ENCODE measurements around the gene BAZ2A. TPM values are rescaled to one million over a fixed set of nuclear protein-coding genes. Genes with fewer than 3 reads are reported as not detected.
"Not testable (repeated sequence)": the region's sequence is repeated elsewhere in the genome, so short reads cannot be mapped to it uniquely, and the experiment has no call there.

Gene BAZ2A
- total and polyA plus RNA-seq, 2 experiments from 2014 or later, result 109 to 111 TPM

DNA sequence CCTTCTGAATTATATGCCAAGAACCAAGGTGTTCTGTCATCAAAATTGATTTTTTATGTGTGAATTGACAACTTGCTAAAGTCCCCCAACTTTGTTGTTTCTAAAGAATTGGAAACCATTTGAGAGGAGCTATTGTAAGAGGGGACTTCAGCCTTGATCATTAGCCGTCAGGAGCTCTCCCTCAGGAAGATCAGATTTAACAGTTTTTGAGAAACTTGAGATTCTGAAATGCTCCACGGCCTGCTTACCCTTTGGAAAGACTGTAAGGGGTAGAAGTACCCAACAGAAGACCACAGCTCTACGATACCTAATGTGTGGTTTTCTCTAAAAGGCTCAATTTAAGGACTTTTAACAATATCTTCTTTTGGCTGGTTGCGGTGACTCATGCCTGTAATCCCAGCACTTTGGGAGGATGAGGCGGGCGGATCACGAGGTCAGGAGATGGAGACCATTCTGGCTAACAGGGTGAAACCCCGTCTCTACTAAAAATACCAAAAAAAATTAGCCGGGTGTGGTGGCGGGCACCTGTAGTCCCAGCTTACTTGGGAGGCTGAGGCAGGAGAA lies 51.1 kb downstream of the BAZ2A start:
- H3K4me1 ChIP-seq (ENCODE audit: insufficient read depth), result peaks cover 12% of the 10 kb centered on the region; the same call in 1 of the 2 replicates
- H3K4me2 ChIP-seq, result no peak overlapping the region
- no peak for TF ChIP-seq POLR2AphosphoS5 (IDR thresholded peaks at IDR 0.05; ENCODE audit: low read depth)
- TF ChIP-seq STAT1 (IDR thresholded peaks at IDR 0.05; ENCODE audit: unreplicated experiment), result no peak
- TF ChIP-seq JUNB (IDR thresholded peaks at IDR 0.05; ENCODE audit: unreplicated experiment), result no peak
- H4K20me1 ChIP-seq (replicated peaks; ENCODE audit: insufficient read depth), result no peaks in the 10 kb centered on the region
- Mint-ChIP-seq H3K4me3 (no peak overlapping the region), H3K27ac (no peak overlapping the region), H3K36me3 (ENCODE audit: low read depth) (no peaks in the 10 kb centered on the region), H3K27me3 (ENCODE audit: insufficient read depth, low read depth, poor library complexity) (no peaks in the 10 kb centered on the region), H3K9me3 (no peaks in the 10 kb centered on the region), H3K4me1 (peaks cover 5% of the 10 kb centered on the region; the same call in 1 of the 3 replicates)
- H3K27me3 ChIP-seq (ENCODE audit: insufficient read depth), result no peaks in the 10 kb centered on the region
- no peaks in the 10 kb centered on the region for H3K79me2 ChIP-seq (replicated peaks; ENCODE audit: insufficient read depth)
- H2AFZ ChIP-seq, result no peak overlapping the region
- DNase-seq (ENCODE audit: low spot score) (no peak), ATAC-seq (no peak)
- H3K4me3 ChIP-seq, result no peak overlapping the region
- H3K36me3 ChIP-seq (ENCODE audit: insufficient read depth), result no peaks in the 10 kb centered on the region; the same call in 1 of the 2 replicates
- no peak overlapping the region for H3K27ac ChIP-seq (ENCODE audit: low read depth)
- 0 out of 2 replicates have a peak, but pooled peaks cover 3% of the 10 kb centered on the region for H3F3A ChIP-seq (replicated peaks; ENCODE audit: low read depth)
- H3K9me2 ChIP-seq (ENCODE audit: insufficient read depth), result no peaks in the 10 kb centered on the region

- not testable (repeated sequence) for H3K79me2 ChIP-seq (replicated peaks; ENCODE audit: insufficient read depth); H3K36me3 Mint-ChIP-seq (ENCODE audit: low read depth); H3K27me3 Mint-ChIP-seq (ENCODE audit: insufficient read depth, low read depth, poor library complexity); H3K27me3 ChIP-seq (ENCODE audit: insufficient read depth); H3K9me3 Mint-ChIP-seq; DNase-seq (ENCODE audit: low spot score); H3K4me2 ChIP-seq; H3K36me3 ChIP-seq (ENCODE audit: insufficient read depth); H3K4me3 Mint-ChIP-seq; H2AFZ ChIP-seq; H3K9me2 ChIP-seq (ENCODE audit: insufficient read depth); H3F3A ChIP-seq (replicated peaks; ENCODE audit: low read depth); ATAC-seq; H3K4me1 Mint-ChIP-seq; H3K27ac Mint-ChIP-seq; H3K4me3 ChIP-seq; H4K20me1 ChIP-seq (replicated peaks; ENCODE audit: insufficient read depth); H3K27ac ChIP-seq (ENCODE audit: low read depth)
- peaks cover 11% of the 10 kb centered on the region; the same call in 1 of the 2 replicates for H3K4me1 ChIP-seq (ENCODE audit: insufficient read depth)
Measured at GRCh38 chr12:56577248-56577647, 52.9 kb downstream of the BAZ2A start.

GRCh38 chr12:56574210-56574609 lies 55.9 kb downstream of the BAZ2A start:
- DNase-seq (ENCODE audit: low spot score), result no peak
- TF ChIP-seq ZNF114 (CRISPR knock-in tag; IDR thresholded peaks at IDR 0.05) (no peak), JUNB (IDR thresholded peaks at IDR 0.05; ENCODE audit: unreplicated experiment) (no peak), EZH2 (IDR thresholded peaks at IDR 0.05; ENCODE audit: low read depth, unreplicated experiment) (no peak), CTCF (conservative IDR thresholded peaks at IDR 0.05; ENCODE audit: low read depth in 2 of 2) (no peak), STAT1 (IDR thresholded peaks at IDR 0.05; ENCODE audit: unreplicated experiment) (no peak), POLR2AphosphoS5 (IDR thresholded peaks at IDR 0.05; ENCODE audit: low read depth) (no peak), NANOG (IDR thresholded peaks at IDR 0.05; ENCODE audit: borderline replicate concordance) (no peak), ZNF331 (CRISPR knock-in tag; IDR thresholded peaks at IDR 0.05; ENCODE audit: low read depth) (no peak), CREB1 (CRISPR knock-in tag; IDR thresholded peaks at IDR 0.05; ENCODE audit: low read depth) (no peak)

More at GRCh38 chr12:56574210-56574609, 55.9 kb downstream of the BAZ2A start:
- no peak overlapping the region for H3K4me3 ChIP-seq
- H3K36me3 ChIP-seq (ENCODE audit: insufficient read depth), result no peaks in the 10 kb centered on the region; the same call in none of the 2 replicates
- no peaks in the 10 kb centered on the region for H4K20me1 ChIP-seq (replicated peaks; ENCODE audit: insufficient read depth)
- no peaks in the 10 kb centered on the region for H3K27me3 Mint-ChIP-seq (ENCODE audit: insufficient read depth, low read depth, poor library complexity)
- H2AFZ ChIP-seq, result no peak overlapping the region
- H3K4me2 ChIP-seq, result no peak overlapping the region
- no peaks in the 10 kb centered on the region for H3K9me3 Mint-ChIP-seq
- H3K27ac ChIP-seq (ENCODE audit: low read depth), result no peak overlapping the region
- no peak overlapping the region for H3K27ac Mint-ChIP-seq
- H3K4me1 Mint-ChIP-seq, result peaks cover 6% of the 10 kb centered on the region; the same call in 2 of the 3 replicates
- peaks cover 5% of the 10 kb centered on the region; the same call in 1 of the 3 replicates for H3K36me3 Mint-ChIP-seq (ENCODE audit: low read depth)
- H3K27me3 ChIP-seq (ENCODE audit: insufficient read depth), result no peaks in the 10 kb centered on the region
- H3K4me1 ChIP-seq (ENCODE audit: insufficient read depth), result no peaks in the 10 kb centered on the region
- no peaks in the 10 kb centered on the region for H3K9me2 ChIP-seq (ENCODE audit: insufficient read depth)
- H3K4me3 Mint-ChIP-seq, result no peak overlapping the region
- peaks cover 5% of the 10 kb centered on the region; the same call in 1 of the 2 replicates for H3F3A ChIP-seq (replicated peaks; ENCODE audit: low read depth)
- no peak for ATAC-seq
- H3K79me2 ChIP-seq (replicated peaks; ENCODE audit: insufficient read depth), result no peaks in the 10 kb centered on the region
